Type B pancreatic cell (in vitro differentiated cells): Measurements from ENCODE around the gene MSMP. TPM values are rescaled to one million over a fixed set of nuclear protein-coding genes. Genes with fewer than 3 reads are reported as not detected.

ENCODE experiments used
- DNase-seq: peaks from one replicate; pipeline ENCODE4 v3.0.0; 2021; ENCODE audit warnings: mixed read lengths; ENCODE audit not compliant: unreplicated experiment; ENCODE audit errors: extremely low spot score
- H3K27ac Mint-ChIP-seq: 2 replicates; pipeline ENCODE4 v1.8.0; 2021; ENCODE audit warnings: mild to moderate bottlenecking, mixed read lengths
- H3K27me3 Mint-ChIP-seq: 2 replicates; pipeline ENCODE4 v1.8.0; 2021; ENCODE audit warnings: mixed read lengths
- H3K36me3 Mint-ChIP-seq: 2 replicates; pipeline ENCODE4 v1.8.0; 2021; ENCODE audit warnings: mixed read lengths
- H3K4me1 Mint-ChIP-seq: one replicate; pipeline ENCODE4 v1.8.0; 2021; ENCODE audit warnings: mixed read lengths; ENCODE audit not compliant: unreplicated experiment
- H3K4me3 Mint-ChIP-seq: 2 replicates; pipeline ENCODE4 v1.8.0; 2021; ENCODE audit warnings: mild to moderate bottlenecking, mixed read lengths
- H3K9me3 Mint-ChIP-seq: 2 replicates; pipeline ENCODE4 v1.8.0; 2021; ENCODE audit warnings: mixed read lengths
- total RNA-seq: library from RNA; stranded (reverse); gene quantifications from 2 replicates; pipeline ENCODE4 v1.2.1, GENCODE V29; 2021; ENCODE audit warnings: low replicate concordance
- TF ChIP-seq, protein P1 (sequence below): fragments of 200-600 bp; sonication (generic); conservative IDR thresholded peaks from 2 replicates; pipeline ENCODE4 v1.5.0; 2021; ENCODE audit warnings: antibody characterized with exemption, mild to moderate bottlenecking

MSMP gene
- total RNA-seq, 1 donor from 2014 or later, result not detected

DNA sequence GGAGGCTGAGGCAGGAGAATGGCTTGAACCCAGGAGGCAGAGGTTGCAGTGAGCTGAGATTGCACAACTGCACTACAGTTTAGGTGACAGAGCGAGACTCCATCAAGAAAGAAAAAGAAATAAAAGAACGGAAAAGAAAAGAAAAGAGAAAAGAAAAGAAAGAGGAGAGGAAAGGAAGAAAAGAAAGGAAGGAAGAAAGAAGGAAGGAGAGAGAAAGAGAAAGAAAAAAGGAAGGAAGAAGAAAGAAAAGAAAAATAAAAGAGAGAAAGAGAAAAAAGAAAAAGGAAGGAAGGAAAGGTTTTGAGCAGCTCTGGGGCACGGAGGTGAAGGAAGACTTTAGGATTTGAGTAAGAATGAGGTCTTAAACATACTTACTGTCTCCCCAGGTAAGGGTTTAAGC lies 40.5 kb downstream of the MSMP start:
- DNase-seq, result no peak
- Mint-ChIP-seq H3K4me3 (no peak overlapping the region), H3K27ac (no peak overlapping the region), H3K4me1 (no peaks in the 10 kb centered on the region), H3K27me3 (no peaks in the 10 kb centered on the region), H3K36me3 (peaks cover 39% of the 10 kb centered on the region), H3K9me3 (no peaks in the 10 kb centered on the region)
- TF ChIP-seq, protein P1, sequence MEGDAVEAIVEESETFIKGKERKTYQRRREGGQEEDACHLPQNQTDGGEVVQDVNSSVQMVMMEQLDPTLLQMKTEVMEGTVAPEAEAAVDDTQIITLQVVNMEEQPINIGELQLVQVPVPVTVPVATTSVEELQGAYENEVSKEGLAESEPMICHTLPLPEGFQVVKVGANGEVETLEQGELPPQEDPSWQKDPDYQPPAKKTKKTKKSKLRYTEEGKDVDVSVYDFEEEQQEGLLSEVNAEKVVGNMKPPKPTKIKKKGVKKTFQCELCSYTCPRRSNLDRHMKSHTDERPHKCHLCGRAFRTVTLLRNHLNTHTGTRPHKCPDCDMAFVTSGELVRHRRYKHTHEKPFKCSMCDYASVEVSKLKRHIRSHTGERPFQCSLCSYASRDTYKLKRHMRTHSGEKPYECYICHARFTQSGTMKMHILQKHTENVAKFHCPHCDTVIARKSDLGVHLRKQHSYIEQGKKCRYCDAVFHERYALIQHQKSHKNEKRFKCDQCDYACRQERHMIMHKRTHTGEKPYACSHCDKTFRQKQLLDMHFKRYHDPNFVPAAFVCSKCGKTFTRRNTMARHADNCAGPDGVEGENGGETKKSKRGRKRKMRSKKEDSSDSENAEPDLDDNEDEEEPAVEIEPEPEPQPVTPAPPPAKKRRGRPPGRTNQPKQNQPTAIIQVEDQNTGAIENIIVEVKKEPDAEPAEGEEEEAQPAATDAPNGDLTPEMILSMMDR, result no peak

DNA sequence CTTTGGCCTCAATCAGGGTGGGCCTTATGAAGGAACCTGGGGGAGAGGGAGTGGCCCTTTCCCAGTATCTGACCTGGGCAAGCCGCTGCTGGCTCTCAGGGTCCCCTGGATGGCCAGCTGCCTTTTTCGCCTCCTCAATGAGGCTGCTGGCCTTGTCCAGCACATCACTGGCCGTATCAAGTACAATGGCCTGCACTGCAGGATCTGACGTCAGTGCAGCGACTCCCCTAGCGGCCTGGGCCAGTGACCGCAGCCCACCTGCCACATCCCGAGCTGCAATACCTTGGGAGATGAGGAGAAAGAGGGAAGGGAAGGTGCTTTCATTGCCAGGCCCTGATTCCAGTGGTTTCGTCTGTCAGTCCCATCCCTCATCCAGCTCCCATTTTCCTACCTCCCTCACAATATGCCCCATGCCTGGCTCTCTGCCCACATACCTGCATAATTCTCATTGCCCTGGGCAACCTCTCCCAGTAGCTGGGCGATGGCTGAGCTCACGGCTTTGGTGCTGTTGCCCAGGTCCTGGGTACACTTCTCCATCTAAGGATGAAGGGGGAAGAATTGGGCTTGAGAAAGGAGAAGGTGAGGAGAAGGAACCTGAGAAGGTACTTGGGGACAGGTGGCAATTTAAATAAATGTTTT lies 41.2 kb downstream of the MSMP start:
- Mint-ChIP-seq H3K9me3 (no peaks in the 10 kb centered on the region), H3K27ac (no peak overlapping the region), H3K27me3 (no peaks in the 10 kb centered on the region), H3K36me3 (peaks cover 41% of the 10 kb centered on the region), H3K4me3 (no peak overlapping the region), H3K4me1 (no peaks in the 10 kb centered on the region)
- TF ChIP-seq, protein P1, result no peak
- DNase-seq, result no peak

DNA sequence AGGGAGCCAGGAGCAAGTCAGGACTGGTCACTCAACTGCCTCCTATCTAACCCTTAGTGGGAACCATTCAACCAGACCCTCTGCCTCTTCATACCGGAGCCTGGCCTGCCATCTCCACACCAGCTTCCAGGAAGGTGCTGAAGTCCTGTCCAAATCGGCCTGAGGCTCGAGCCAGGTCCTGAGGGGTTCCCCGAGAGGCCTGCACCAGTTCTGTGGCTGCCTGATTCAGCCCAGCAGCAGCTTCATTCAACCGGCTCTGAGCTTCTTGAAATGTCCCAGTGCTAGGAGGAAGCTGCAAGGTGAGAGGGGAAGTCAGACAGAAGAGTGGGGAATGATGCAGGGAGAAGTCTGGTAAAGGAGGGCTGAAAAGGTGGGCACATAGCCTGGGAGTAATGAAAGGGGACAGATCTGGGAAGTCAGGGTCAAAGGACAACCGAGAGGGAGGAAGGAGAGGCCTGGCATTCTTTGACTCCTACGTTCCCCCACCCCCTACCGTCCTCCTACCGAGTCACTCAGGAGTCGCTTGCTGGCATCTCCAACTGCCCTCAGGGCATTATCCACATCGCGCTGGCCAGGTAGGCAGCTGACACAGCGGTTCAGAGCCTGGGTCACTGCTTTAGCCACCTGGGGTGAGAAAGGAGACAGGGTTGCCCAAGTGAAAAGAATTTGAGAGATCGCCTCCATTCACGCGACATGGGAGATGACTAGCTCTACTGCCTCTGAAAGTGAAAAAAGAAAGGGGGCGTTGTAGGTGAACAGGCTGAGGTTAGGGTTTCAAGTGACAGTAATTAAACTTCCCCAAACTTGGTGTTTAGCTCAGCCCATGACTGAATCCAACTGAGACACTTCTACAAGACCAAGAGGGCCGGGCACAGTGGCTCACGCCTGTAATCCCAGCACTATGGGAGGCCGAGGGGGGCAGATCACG lies 42.3 kb downstream of the MSMP start:
- H3K27me3 Mint-ChIP-seq, result no peaks in the 10 kb centered on the region

DNA sequence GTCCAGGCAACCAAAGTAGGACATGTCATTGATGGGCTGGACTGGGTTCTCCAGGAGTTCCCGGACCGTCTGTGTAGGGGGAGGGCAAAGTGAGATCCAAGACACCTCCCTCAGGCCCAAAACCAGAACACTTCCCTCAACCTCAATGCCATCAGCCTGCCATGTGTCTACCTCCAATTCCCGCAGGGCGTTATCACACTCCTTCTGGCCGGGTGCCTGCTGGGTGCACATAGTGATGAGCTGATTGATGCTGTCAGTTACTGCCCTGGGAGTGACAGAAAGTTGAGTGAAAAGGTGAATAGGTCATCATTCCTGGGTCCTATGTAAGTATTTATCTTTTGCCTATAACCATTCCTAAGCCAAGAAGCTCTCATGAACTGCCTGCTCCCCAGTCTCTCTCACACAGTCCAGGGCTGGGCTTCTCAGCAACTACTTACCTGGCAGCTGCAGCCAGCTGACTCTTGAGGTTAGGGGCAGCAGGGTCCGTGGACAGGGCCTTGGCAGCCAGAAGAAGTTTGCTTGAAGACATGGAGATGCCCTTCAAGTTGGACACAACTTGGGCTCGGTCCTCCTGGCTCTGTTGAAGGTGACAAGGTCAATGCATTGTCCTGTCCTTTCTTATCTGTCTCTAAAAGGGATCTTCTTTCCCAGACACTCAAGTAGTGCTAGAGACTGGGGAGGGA lies 43.1 kb downstream of the MSMP start:
- Mint-ChIP-seq H3K36me3 (peaks cover 46% of the 10 kb centered on the region), H3K27me3 (no peaks in the 10 kb centered on the region), H3K27ac (no peak overlapping the region), H3K4me1 (no peaks in the 10 kb centered on the region), H3K9me3 (no peaks in the 10 kb centered on the region), H3K4me3 (no peak overlapping the region)
- no peak for DNase-seq
- TF ChIP-seq, protein P1, result no peak

More for the DNA sequence above, 42.3 kb downstream of the MSMP start:
- peaks cover 49% of the 10 kb centered on the region for H3K36me3 Mint-ChIP-seq
- no peak overlapping the region for H3K27ac Mint-ChIP-seq
- H3K9me3 Mint-ChIP-seq, result no peaks in the 10 kb centered on the region
- H3K4me3 Mint-ChIP-seq, result no peak overlapping the region
- DNase-seq, result no peak
- H3K4me1 Mint-ChIP-seq, result no peaks in the 10 kb centered on the region
- TF ChIP-seq, protein P1, result no peak

DNA sequence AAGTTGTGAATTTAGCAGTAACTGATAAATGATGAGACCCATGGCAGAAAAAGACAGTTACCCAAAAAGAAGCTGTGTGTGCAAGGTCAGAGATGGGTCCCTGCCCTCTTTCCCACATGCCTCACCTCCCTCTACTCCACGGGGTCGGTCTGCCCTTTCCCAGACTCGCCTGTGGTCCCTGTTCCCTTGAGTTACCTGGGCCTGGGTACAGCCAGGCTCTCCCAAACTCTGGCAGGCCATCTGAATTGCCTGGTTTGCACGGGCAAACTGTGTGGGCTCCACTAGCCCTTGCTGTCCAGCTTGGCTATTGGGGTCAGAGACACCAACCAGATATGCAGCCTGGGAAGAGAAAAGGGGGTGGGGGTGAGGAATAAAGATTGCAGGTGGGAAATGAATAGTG lies 45.9 kb downstream of the MSMP start:
- H3K4me1 Mint-ChIP-seq, result no peaks in the 10 kb centered on the region
- no peak for DNase-seq
- peaks cover 40% of the 10 kb centered on the region for H3K36me3 Mint-ChIP-seq
- H3K27ac Mint-ChIP-seq, result no peak overlapping the region
- H3K4me3 Mint-ChIP-seq, result no peak overlapping the region
- TF ChIP-seq, protein P1, result no peak
- H3K9me3 Mint-ChIP-seq, result no peaks in the 10 kb centered on the region
- H3K27me3 Mint-ChIP-seq, result no peaks in the 10 kb centered on the region
